GM19455 (cell line): Measurements from ENCODE around the gene PTPN14.
"Not testable (repeated sequence)": the region's sequence is repeated elsewhere in the genome, so short reads cannot be mapped to it uniquely, and the experiment has no call there.

Experiments
- ATAC-seq: cut with Tn5 transposase; IDR thresholded peaks from one replicate; pipeline ENCODE4 v1.9.1; 2021; ENCODE audit not compliant: unreplicated experiment

Gene PTPN14

GRCh38 chr1:214404571-214405213 is 146.7 kb downstream of the PTPN14 start:
- ATAC-seq = no peak

DNA sequence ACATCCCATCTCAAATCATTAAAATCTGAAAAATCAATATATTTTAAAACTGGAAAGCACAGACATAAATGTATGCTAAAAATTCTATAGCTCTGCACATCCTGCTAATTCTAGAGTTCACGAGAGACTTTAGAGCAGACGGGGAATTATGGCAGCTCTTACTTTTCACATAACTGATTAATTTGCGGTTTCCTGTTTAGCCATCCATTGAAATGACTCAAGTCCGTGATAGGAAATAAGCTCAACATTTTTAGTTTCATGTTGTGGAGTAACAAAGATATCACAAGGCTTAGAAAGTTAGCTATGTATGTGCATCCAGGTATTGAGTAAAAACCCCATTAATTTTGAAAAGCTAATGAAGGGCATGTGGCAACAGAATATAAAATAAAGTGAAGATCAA is 147.2 kb downstream of the PTPN14 start:
- no peak for ATAC-seq

- no peak for ATAC-seq
These were observed 148.0 kb downstream of the PTPN14 start for GRCh38 chr1:214403431-214403830.

DNA sequence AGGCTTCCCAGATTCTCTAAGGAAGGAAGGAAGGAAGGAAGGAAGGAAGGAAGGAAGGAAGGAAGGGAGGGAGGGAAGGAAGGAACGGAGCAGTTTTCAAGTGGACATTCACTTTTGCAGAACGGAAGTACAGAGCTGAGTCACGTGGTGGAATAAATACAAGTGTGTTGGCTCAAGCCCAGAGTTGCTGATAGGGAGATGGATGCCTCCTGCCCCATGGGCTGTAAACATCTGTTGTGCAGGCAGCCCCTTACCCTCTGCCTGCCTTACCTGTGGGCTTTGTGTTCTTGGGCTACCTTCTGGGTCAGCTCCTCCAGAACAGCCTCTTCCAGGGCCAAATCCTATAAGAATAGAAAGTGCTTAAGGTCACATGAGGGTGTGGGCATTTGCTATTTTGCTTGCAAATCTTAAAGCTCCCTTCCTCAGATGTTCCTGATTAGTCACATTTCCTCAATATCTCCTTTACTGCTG is 148.8 kb downstream of the PTPN14 start:
- ATAC-seq = no peak

- no peak for ATAC-seq
These were observed 149.7 kb downstream of the PTPN14 start for GRCh38 chr1:214401666-214402065.

DNA sequence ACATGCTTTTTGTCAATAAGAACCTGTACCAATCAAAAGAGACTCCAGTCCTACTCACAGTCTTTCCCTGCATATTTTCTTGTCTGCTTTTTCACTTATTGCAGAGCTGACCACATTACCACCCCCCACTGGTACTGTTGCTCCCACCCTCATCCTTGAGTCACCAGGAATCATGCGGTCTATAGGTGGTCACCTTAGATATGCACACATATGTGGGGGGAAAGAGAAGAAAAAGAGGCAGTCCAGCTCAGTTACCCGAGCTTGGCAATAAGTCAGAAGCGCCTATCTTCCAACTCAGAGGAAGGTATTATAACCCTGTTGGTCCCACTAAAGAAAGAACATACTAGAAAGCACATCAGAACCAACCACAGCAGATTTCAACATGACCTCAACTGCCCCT is 151.3 kb downstream of the PTPN14 start:
- no peak for ATAC-seq

- no peak for ATAC-seq
These were observed 152.9 kb downstream of the PTPN14 start for GRCh38 chr1:214398490-214398889.

- no peak for ATAC-seq
These were observed 153.9 kb downstream of the PTPN14 start for GRCh38 chr1:214397497-214397896.

DNA sequence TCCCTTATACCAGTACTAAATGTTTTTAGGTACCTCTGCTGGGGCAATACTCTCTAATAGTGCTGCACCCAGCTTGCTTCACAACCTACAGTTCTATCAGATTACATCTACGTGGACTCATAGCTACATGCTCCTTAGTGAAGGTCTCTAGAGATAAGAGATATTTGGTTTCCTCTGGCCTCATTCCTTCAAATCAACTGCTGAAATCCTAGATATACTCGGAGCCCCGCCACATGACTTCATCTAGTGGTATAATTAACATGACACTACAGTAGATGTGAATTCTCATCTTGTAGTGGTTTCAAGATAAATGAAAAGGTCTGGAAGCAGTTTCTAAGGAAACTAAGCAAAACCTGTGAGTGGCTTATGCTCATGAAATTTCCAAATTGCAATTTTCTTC is 155.1 kb downstream of the PTPN14 start:
- ATAC-seq = no peak

GRCh38 chr1:214394569-214394968 is 156.8 kb downstream of the PTPN14 start:
- not testable (repeated sequence) for ATAC-seq

DNA sequence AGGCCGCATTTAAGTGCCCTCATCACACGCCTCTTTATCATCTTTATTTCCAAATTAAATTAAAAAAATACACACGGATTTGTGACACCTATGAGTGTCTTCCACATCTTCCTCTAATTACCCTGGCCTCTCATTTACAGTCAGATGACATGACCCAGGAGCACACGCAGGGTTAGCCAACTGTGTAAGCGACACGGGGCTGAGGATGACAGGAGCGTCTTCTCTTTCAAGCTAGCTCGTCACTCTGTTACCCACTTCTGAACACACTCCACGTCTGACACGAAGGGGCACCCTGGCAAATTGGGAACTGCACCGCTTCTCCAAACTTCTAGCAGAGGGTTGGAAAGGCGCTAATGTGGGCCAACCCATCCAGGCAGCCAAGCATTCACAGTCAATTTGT is 158.3 kb downstream of the PTPN14 start:
- no peak for ATAC-seq

GRCh38 chr1:214391873-214392645 is 159.3 kb downstream of the PTPN14 start:
- no peak for ATAC-seq

GRCh38 chr1:214389734-214390133 is 161.7 kb downstream of the PTPN14 start:
- ATAC-seq = no peak

GRCh38 chr1:214386747-214387146 is 164.7 kb downstream of the PTPN14 start:
- ATAC-seq = no peak

GRCh38 chr1:214386333-214386732 is 165.1 kb downstream of the PTPN14 start:
- no peak for ATAC-seq

DNA sequence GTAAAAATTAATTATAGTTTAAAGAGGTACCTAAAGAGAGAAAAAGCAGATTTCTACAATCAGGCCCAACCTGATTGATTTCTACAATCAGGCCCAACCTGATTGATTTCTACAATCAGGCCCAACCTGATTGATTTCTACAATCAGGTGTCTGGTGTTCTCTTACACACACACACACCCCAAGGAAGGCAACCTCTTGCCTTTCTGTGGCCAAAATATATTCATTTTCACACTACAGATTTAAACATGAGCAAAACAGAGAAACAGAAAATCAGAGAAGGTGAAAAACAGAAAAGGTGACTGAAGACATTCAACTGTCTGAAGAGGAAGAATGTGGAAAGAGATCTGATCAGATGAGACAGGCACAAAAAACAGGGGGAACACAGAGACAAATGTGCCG is 166.0 kb downstream of the PTPN14 start:
- no peak for ATAC-seq

DNA sequence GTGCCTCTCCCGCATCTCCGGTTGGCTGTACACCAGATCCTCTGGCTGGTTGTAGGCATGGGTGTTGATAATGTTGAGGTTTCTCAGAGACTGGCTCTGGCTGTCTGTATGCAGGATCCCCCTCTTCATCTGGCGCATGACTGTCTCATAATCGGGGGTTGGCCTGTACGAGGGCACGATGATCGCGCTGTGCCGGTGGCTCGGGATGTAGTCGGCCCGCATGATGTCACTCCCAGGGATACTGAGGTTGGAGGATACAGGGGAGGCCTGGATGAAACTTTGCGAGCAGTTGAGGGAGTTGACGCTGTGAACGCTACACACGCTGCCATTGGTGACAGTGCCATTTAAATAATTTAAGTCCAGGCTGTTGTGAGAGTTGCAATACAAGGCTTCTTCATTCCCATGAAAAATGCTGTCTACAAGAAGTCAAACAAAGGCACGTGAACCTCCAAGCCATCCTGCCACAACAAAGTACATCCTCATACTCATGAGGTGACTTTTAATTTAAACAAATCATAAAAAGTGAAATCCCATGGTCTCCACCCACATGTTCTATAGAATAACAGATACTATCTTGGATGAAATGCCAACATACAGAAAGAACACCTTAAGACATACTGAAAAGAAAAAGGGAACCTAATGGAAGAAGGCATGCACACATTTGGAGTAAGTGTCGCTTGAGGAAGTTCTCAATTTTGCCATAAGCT is 166.9 kb downstream of the PTPN14 start:
- ATAC-seq = no peak

DNA sequence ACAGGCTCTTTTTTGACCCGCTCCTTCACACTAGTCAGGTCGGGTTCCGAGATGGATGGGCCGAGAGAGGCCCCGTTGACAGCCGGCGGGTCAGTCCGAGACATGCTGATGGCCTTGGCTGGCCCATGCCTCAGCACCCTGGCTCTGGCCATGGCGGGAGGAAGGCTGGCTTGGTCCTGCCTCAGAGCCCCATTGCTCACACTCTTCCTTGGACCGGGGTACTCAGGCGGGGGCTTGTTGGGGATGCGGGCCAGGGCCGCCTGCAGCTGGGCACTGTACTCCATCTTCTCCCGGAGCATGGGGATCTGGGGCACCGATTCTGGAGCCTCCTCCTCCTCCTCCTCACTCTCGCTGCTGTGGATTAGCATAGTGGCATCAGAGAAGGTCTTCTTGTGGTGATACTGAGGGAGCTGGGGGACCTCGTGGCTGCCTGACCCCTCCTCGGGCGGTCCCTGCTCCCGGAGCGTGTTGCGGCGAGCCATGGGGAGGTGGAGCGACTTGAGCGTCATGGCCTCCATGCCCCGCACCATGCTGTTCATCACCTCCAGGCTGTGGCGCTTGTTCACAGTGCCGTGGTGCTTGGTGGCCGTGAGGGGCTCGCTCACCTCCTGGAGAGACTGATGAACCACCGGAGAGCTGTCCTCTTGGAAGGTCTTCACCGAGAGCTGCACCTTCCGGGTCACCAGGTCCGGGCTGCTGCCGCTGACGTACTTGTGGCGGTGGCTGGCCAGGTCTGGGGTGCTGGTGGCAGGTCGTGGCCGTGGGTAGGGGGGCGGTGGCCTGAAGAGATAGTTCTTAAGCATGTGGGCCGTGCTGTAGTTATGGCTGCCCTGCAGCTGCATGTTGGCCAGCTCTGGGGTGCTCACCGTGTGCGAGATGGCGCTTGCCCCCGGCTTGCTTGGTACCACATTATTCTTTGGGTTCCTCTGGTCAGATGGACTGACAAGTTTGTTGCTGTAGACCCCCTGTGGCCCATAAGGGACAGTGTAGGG is 167.7 kb downstream of the PTPN14 start:
- ATAC-seq = no peak

DNA sequence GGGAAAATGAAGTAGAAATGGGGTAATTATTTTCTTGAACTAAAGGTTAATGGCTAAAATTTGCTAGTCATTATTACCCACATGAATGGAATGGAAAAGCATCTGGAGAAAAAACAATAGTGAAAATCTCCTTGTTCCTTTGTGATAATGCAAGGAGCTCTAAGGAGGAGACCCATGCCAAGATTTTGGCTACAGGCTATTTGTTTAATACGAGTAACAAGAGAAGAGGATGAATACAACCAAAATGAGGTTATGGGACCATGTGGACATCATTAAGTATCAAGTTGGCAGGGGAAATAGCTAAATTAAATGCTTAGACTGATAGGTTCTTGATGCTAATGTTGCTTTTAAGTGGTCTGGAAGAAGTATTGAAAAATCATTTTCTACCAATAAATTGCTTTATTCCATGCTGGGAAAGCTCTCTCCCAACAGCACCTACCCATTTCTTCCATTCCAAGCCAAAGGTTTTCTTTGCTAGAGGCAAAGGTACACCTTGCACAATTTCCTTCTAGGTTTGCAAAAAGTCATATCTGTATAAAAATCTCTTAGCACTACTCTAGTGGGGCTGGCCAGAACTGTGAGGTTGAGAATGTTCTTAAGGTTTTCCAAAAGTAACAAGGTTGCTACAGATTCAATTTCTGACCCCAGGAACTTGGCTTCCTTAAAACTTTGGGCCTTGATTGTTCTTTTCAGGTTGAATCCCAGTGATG is 170.3 kb downstream of the PTPN14 start:
- no peak for ATAC-seq

DNA sequence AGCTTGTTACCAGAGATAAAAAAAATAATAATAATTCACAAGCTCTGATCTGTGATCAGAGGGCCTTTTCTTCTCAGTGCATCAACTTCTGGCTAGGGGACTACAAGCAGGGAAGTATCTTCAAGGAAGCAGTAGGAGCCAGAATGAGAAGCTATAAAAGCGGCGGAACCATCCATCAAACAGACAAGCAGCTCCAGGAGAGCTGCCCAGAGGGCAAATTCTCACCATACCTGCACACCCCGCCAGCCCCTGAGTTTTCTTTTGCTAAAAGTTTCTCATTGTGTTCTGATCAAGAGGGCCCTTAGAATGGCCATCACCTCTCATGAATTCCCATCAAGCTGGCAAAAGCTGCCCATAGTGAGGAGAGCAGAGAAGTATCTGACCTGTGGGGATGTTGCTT is 171.0 kb downstream of the PTPN14 start:
- ATAC-seq = no peak
